Lower leg skin (tissue), 4 donors: ENCODE measurements around the gene MRPL50. TPM values are rescaled to one million over a fixed set of nuclear protein-coding genes. Genes with fewer than 3 reads are reported as not detected.

Experiments used
- DNase-seq, 2 donors: peaks; one replicate each; pipeline ENCODE4 v3.0.0-alpha.2; 2019; ENCODE audit warnings: low spot score in 2 of 2
- H3K4me3 ChIP-seq: fragments of 200-600 bp; sonication (generic); 2 replicates; pipeline ENCODE4 v1.5.1; 2017; ENCODE audit warnings: mild to moderate bottlenecking, low read depth; ENCODE audit not compliant: poor library complexity, severe bottlenecking
- POLR2A ChIP-seq, 2 donors: fragments of 450-650 bp; IDR thresholded peaks; one replicate each; pipeline ENCODE4 v1.6.1; 2016 to 2017; ENCODE audit warnings: antibody characterized with exemption in 2 of 2, mild to moderate bottlenecking in 1 of 2, moderate library complexity in 1 of 2
- WGBS, 2 donors: methylation state at CpG; one replicate each; pipeline ENCODE4 v1.1.5; 2018; 5-methylcytosine and 5-hydroxymethylcytosine counted together
- intact Hi-C: fragments of 100-400 bp; cut with DNase I; formaldehyde crosslinking; loops from one replicate; pipeline ENCODE4 v1.15.0; 2023; ENCODE audit warnings: low total_unique reads
- total RNA-seq, 4 donors: library from RNA; depleted of rRNA; stranded (reverse); fragments of >200 nt; gene quantifications; one replicate each; pipeline ENCODE4 v1.1.0, GENCODE V29; 2016
- TF ChIP-seq, protein P1 (sequence below), 3 donors: fragments of 450-650 bp; IDR thresholded peaks; one replicate each; pipeline ENCODE4 v1.5.1; 2016; ENCODE audit warnings: antibody characterized with exemption in 3 of 3, mild to moderate bottlenecking in 3 of 3, moderate library complexity in 2 of 3

MRPL50 gene
- total RNA-seq, 4 donors from 2014 or later: 3.8 to 9.3 (median 7.5) TPM

DNA sequence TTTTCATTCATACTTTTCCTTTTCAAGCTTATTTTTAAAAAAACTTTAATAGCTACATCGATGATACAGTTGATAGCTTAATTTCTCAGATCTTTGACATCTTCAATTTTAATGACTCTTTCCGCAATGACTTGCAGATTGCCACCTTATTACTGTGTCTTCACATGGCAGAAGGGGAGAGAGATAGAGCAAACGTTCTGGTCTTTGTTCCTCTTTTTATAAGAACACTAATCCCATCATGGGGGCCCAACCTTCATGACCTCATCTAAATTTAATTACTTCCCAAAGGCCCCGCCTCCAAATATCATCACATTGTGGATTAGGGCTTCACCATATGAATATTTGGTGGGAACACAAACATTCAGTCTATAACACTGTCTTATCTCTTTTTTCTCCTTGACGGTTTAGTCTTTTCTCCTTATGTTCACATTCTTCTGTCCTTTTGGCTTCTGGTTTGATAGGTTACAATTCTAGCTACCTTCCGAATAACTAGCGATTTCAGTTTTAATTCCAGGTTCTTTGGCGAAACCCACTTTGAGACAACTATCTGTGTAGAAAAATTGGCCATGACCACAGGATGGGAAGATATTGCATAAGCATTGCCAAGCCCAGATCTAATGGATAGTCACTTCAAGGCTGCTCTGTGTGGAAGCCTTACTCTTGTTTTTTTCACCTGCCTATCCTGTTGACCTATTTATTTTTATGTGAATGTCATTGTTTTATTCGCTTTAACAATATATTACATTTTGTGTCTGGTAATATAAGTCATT is 5.3 kb upstream of the MRPL50 start:
- intact Hi-C loops: no loop called here
- no peak for TF ChIP-seq POLR2A (IDR thresholded peaks at IDR 0.05)
- TF ChIP-seq, protein P1, sequence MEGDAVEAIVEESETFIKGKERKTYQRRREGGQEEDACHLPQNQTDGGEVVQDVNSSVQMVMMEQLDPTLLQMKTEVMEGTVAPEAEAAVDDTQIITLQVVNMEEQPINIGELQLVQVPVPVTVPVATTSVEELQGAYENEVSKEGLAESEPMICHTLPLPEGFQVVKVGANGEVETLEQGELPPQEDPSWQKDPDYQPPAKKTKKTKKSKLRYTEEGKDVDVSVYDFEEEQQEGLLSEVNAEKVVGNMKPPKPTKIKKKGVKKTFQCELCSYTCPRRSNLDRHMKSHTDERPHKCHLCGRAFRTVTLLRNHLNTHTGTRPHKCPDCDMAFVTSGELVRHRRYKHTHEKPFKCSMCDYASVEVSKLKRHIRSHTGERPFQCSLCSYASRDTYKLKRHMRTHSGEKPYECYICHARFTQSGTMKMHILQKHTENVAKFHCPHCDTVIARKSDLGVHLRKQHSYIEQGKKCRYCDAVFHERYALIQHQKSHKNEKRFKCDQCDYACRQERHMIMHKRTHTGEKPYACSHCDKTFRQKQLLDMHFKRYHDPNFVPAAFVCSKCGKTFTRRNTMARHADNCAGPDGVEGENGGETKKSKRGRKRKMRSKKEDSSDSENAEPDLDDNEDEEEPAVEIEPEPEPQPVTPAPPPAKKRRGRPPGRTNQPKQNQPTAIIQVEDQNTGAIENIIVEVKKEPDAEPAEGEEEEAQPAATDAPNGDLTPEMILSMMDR (IDR thresholded peaks at IDR 0.05): no peak
- no peak overlapping the region for H3K4me3 ChIP-seq
- 93 to 94% methylated on average over 9 of the region's 9 CpGs for WGBS, 2 donors
- no peak for DNase-seq

DNA sequence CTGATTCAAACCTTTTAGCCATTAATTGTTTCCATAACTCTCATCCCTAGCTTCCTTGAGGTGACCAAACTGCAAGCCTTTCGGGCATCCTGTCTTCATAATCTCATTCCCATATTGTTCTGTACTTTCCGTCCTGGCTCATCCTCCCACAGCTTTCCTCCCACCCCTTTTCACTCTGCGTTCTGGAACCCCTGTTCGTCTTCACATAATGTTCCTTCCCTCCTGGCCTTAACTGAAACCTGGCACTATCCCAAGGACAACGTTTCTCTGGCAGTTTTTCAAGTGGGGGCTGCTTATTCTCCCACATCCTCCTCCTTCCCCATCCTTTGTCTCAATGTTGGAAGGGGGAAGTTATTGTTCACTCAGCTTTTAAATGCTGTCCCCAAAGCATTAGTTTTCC is 1.7 kb upstream of the MRPL50 start:
- 43 to 51% methylated on average over 5 of the region's 5 CpGs for whole genome bisulfite sequencing, 2 donors
- H3K4me3 ChIP-seq: no peak overlapping the region
- DNase-seq: peak in 1 of 2 donors; percentile 74
- no peak for TF ChIP-seq POLR2A (IDR thresholded peaks at IDR 0.05)
- TF ChIP-seq, protein P1 (IDR thresholded peaks at IDR 0.05): no peak
- intact Hi-C loops: no loop called here

DNA sequence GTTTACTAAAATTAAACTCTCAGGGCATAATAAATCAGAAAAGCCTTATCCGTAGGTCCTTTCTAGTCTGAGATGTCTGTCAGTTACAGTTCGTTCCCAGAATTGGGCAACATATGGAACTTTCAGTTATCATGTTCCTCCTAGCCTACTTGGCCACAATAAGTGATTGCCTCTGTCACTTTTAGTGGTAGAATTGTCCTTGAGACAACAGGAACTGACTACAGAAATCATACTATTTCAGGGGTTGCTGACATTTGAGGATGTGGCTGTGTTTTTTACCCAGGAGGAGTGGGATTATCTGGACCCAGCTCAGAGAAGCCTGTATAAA is 1.2 kb upstream of the MRPL50 start:
- WGBS, 2 donors: 2 to 13% methylated on average over 2 of the region's 2 CpGs
- intact Hi-C loops: no loop called here

DNA sequence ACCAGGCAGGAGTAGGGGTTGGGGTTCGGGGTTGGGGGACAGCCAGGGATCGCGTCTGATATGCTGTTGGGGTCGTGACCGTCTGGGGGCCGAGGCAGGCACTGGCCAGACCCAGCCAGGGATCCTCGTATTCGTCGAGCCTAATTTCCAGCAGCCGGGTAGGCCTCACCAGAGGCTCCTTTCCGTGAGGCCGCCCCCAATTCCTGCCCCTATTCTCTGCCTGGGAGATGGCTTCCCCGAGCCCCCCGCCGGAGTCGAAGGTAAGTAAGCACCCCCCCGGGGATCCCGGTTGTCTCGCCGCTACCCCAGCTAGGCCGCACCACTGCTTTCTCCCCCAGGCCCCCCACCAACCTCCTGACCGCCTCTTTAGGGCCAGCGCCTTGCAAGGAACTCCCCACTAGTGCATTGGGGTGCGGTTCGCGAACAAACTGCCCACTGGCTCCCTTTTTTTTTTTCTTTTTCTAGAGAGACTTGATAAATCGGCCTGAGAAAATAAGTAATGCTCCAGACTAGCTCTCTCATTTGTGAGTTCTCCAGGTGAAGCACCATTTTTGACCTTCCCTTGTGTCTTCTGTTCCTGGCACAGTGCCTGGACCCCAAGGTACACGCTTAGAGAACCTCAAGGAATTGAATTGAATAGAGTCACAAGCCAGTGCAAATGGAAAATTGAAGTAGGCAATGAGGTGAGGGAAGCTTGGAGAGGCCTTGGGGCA is 668 bp upstream of the MRPL50 start:
- TF ChIP-seq, protein P1 (IDR thresholded peaks at IDR 0.05): no peak
- TF ChIP-seq POLR2A (IDR thresholded peaks at IDR 0.05): no peak
- 2% methylated on average over 14 to 28 of the region's 28 CpGs for WGBS, 2 donors
- intact Hi-C loops: no loop called here
- DNase-seq: peak in 1 of 2 donors; percentile 25
- peak overlapping the region; percentile 68 for H3K4me3 ChIP-seq

More for the DNA sequence above, 1.2 kb upstream of the MRPL50 start:
- no peak for DNase-seq
- TF ChIP-seq, protein P1 (IDR thresholded peaks at IDR 0.05): no peak
- TF ChIP-seq POLR2A (IDR thresholded peaks at IDR 0.05): no peak
- peak overlapping the region; percentile 68 for H3K4me3 ChIP-seq

DNA sequence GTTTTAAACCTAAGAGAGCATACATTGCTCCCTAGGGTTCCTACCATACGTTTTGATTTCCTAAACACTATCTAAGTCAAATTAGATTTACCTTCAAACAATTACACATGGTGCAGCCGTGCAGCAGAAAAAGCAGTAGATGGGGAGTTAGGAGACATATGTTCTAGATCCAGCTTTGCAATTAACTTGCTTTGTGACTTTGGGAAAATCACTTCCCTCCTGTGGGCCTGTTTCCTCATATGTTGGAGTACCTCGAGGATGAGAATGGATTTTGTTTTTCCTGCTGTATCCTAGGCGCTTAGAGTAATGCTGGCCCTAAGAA is 711 bp downstream of the MRPL50 start:
- TF ChIP-seq POLR2A (IDR thresholded peaks at IDR 0.05): no peak
- TF ChIP-seq, protein P1 (IDR thresholded peaks at IDR 0.05): no peak
- no peak for DNase-seq
- intact Hi-C loops: no loop called here
- peak overlapping the region; percentile 60 for H3K4me3 ChIP-seq
- 4 to 8% methylated on average over 4 of the region's 4 CpGs for WGBS, 2 donors
